ENCODE results near the gene KLHL17. TPM values are rescaled to one million over a fixed set of nuclear protein-coding genes. Genes with fewer than 3 reads are reported as not detected.

The KLHL17 gene
- total RNA-seq, 1 experiment from 2014 or later: 41.4 TPM

DNA sequence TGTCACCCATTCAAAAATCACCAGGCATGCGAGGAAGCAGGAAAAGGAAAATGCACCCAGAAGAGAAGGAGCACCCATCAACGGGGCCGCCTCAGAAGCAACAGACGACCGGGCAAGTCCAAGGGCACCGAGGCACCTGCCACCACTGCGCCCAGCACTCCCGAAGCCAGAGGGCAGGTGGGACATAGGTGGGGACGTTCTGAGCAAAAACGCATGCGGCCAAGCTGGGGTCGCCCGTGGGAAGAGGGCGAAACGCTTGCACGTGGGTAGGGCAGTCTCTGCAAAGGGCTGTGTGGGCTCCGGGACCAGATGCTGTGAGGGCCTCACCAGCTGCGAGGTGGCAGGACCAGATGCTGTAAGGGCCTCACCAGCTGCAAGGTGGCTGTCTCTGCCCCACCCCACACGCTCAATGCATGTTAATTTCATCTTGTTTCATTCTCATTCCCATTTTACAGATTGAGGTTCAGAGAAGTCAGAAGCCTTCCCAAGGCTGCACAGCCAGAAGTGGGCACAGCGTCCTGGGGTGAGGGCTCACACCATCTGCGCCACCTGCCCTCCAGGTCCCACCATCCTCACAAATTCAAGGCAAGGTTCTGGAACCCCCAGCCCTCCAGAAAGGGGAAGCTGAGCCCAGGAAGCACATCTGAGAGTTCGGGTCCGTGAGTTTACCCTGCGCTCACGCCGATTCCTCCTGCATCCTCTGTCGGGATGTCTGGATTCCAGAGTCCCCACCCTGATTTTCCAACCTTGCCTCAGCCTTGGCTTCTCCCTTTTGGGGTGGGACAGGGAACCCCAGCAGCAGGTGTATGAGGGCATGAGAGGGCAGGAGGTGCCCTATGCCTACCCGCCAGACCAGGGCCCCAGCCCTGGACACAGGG lies 44.9 kb upstream of the KLHL17 start:
- H3K18ac ChIP-seq (ENCODE audit: insufficient read length, low read depth, low read length): no peak overlapping the region
- H3K4ac ChIP-seq (ENCODE audit: low read depth, low read length): no peak overlapping the region
- no peak overlapping the region for H3T11ph ChIP-seq (ENCODE audit: low read length)
- H3K27ac ChIP-seq (ENCODE audit: insufficient read length, low read depth, low read length): no peak overlapping the region
- H3K56ac ChIP-seq (ENCODE audit: insufficient read length, low read depth, low read length): no peak overlapping the region
- no peak overlapping the region for H2BK12ac ChIP-seq (ENCODE audit: insufficient read length, low read depth, low read length)
- TF ChIP-seq CTCF (conservative IDR thresholded peaks at IDR 0.05): no peak
- no peak overlapping the region for H3K4me2 ChIP-seq (ENCODE audit: insufficient read depth, insufficient read length, low read length)
- peaks cover 0 to 2% (median 0%) of the 10 kb centered on the region in 3 experiments; a peak in 1 of 7 replicates for H3K36me3 Mint-ChIP-seq (ENCODE audit: insufficient read depth in 1 of 3, low read depth in 3 of 3)
- H3K9ac ChIP-seq (ENCODE audit: extremely low read depth, insufficient read length, low read length): no peak overlapping the region
- no peaks in the 10 kb centered on the region for H3K79me1 ChIP-seq (ENCODE audit: insufficient read depth, low read depth, low read length, poor library complexity, severe bottlenecking)
- no peak overlapping the region for H3K27ac Mint-ChIP-seq
- peaks cover 10% of the 10 kb centered on the region; the same call in 1 of the 2 replicates for H3K27me3 ChIP-seq (ENCODE audit: insufficient read depth, low read length)
- H3K23me2 ChIP-seq (ENCODE audit: insufficient read length, low read depth, low read length, poor library complexity, severe bottlenecking): no peaks in the 10 kb centered on the region
- no peaks in the 10 kb centered on the region for H3K9me3 ChIP-seq (ENCODE audit: control insufficient read depth, low read depth, low read length)
- H2AK5ac ChIP-seq (ENCODE audit: insufficient read length, low read length): no peak overlapping the region
- H3K4me3 Mint-ChIP-seq: no peak overlapping the region; a peak in 1 of 5 replicates
- H3K23ac ChIP-seq (ENCODE audit: insufficient read length, low read depth, low read length): no peak overlapping the region
- H3K27me3 Mint-ChIP-seq (ENCODE audit: low read depth): peaks cover 99% of the 10 kb centered on the region
- WGBS (ENCODE audit: extremely low coverage, insufficient read length, low lambda C conversion rate): no CpG with 5 or more reads among the region's 28 CpGs
- H4K91ac ChIP-seq (ENCODE audit: insufficient read length, low read depth, low read length): no peak overlapping the region
- H3K4me1 Mint-ChIP-seq: peaks cover 9 to 12% of the 10 kb centered on the region in 2 experiments
- H2BK120ac ChIP-seq (ENCODE audit: low read depth, low read length, poor library complexity, severe bottlenecking): no peak overlapping the region
- H4K20me1 ChIP-seq (ENCODE audit: control insufficient read depth, insufficient read depth, insufficient read length): peaks cover 6% of the 10 kb centered on the region
- no peak for DNase-seq
- no peak overlapping the region for H2AFZ ChIP-seq (ENCODE audit: low read length)
- no peak overlapping the region for H3K14ac ChIP-seq (ENCODE audit: insufficient read depth, low read length)
- H3K79me2 ChIP-seq (ENCODE audit: insufficient read depth, low read length): no peaks in the 10 kb centered on the region
- H2BK20ac ChIP-seq (ENCODE audit: low read depth, low read length, poor library complexity, severe bottlenecking): no peak overlapping the region
- H3K4me1 ChIP-seq (ENCODE audit: insufficient read depth, low read length): no peaks in the 10 kb centered on the region
- H2BK5ac ChIP-seq (ENCODE audit: insufficient read length, low read length): no peak overlapping the region
- H2BK15ac ChIP-seq (ENCODE audit: low read depth, low read length): no peak overlapping the region
- H4K8ac ChIP-seq (replicated peaks; ENCODE audit: insufficient read length, low read depth, low read length): no peak overlapping the region
- H4K5ac ChIP-seq (ENCODE audit: insufficient read length, low read depth, low read length): no peak overlapping the region
- peaks cover 0 to 2% of the 10 kb centered on the region in 2 experiments; a peak in 2 of 5 replicates for H3K9me3 Mint-ChIP-seq

Data from H9 (cell line).